ENCODE data around the gene TMEM237.

The TMEM237 gene

DNA sequence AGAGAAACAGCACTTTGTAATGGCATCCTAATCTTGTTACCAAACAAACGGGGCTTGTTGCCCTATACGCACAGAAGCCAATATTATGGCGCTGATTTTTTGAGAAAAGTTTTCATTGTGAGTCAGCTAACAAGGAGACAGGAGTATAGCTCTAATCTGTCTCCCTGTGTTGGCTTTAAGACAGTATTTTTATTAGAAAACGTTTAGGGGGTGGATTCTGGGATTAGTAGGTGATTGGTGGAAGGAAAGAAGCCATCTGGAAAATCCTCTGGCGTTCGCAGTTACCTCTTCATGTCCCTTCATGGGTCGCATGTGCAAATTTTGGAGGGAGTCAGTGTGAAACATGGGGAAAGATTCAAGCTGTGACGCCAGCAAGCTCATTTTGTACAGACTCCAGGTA, 698 bp upstream of the TMEM237 start:
- no peak overlapping the region for H3K4me3 ChIP-seq (ENCODE audit: low read length)
- DNase-seq (ENCODE audit: low read depth, low spot score): no peak

DNA sequence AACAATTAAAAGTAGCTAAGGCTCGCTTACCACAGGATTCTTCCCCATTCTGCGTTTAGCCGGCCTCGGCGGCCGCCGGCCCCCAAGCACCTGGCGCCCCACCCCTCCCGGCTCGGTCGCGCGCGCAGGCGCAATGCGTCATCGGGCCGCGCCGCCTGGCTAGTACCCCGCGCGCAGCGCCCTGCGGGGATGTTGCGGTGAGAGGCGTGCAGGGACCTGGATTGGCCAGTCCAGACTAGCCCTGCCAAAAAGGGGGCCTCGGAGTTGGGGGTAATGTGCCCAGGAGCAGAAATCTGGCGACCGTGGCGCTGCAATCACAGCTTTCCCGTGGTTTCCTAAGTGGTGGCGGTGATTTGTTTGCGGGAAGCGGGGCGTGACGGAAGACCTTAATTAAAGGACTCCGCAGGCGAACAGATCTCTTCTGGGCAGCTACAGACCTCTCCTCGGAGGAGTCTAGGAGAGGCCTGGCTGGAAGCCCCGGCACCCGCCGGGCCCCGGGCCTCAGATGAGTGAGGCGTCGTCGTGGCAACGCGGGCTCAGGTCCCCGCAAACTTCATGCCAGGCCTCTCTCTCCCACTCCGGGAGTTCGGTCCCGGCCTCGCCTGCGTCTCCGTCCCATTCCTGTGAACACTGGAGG, 606 bp downstream of the TMEM237 start:
- DNase-seq (ENCODE audit: low read depth, low spot score): peak; percentile 71
- H3K4me3 ChIP-seq (ENCODE audit: low read length): peak overlapping the region; percentile 97

DNA sequence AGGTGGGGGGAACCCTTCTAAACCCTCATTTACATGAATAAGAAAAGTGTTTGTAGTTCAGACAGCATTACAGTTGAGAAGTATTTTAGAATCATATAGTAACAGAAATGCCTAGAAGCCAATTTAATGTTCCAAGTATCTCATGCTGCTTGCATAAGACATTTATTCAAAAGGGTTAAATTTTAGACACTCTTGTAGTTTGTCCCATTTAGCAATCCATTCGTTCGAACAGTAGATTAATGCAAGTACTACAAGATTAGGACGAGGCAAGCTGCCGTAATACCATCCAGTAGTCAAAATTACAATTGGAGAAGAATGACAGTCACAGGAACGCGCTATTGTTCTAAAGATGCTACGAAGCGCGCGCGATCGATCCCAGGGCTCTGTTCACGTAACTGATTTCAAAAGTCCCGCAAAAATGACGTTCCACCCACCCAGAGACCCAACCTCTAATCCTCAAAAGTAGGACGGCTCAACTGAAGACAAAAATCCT, 1.2 kb downstream of the TMEM237 start:
- no peak for DNase-seq (ENCODE audit: low read depth, low spot score)
- H3K4me3 ChIP-seq (ENCODE audit: low read length): peak overlapping the region; percentile 97

DNA sequence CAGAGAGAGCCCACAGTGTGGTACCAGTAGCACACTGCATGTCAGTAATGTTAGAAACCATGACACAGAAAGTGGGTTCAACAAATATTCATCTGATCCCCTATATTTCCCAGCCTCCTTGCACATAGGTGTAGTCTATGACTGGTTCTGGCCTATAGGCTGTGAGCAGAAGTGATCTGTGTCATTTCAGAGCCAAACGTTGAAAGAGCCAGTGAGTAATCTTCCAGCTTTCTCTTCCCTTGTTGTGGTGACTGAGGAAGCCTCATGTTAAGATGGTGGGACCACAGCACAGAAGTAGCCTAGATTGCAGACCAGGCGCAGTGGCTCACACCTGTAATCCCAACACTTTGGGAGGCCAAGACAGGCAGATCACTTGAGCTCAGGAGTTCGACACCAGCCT, 4.1 kb downstream of the TMEM237 start:
- H3K4me3 ChIP-seq (ENCODE audit: low read length): no peak overlapping the region
- DNase-seq (ENCODE audit: low read depth, low spot score): peak; percentile 53

DNA sequence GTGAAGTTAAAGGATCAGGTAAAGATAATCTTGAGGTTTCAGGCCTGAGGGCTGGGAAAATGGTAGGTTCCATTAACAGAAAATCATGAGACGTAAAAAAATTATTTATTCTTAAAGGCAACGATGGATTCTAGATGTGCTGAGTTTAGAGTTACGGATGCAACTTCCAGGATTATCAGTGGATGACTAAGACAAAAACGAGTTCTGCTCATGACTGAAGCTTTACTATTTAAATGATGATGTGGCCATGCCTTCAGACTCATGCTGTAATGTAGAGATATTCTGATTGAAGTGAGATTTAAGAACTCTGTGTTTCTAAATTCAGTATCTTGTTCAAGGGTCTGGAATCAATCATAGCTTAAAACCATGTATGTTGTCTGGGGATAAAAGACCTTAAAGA, 5.0 kb downstream of the TMEM237 start:
- H3K4me3 ChIP-seq (ENCODE audit: low read length): no peak overlapping the region
- no peak for DNase-seq (ENCODE audit: low read depth, low spot score)

- H3K4me3 ChIP-seq (ENCODE audit: low read length): no peak overlapping the region
- DNase-seq (ENCODE audit: low read depth, low spot score): no peak
Observed at GRCh38 chr2:201633661-201634249, 9.5 kb downstream of the TMEM237 start.

- no peak for DNase-seq (ENCODE audit: low read depth, low spot score)
- no peak overlapping the region for H3K4me3 ChIP-seq (ENCODE audit: low read length)
Observed at GRCh38 chr2:201631041-201631440, 12.3 kb downstream of the TMEM237 start.

DNA sequence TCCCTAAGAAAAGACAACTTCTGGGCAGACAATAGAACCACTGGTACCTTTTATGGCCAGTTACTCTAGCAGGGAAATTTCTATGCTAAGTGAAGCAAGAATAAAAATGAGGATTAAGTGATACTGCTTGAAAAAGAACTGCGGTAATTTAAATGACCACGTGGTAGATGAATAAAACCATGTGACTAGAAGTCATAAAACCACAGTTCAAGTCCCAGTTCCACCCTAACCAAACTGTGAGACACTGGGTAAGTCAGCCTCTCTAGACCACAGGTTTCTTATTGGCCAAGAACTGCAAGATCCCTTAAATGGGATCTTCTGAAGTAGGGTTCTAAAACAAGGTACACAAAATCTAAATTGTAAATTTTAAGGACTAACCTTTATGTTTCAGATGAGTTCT, 12.7 kb downstream of the TMEM237 start:
- H3K4me3 ChIP-seq (ENCODE audit: low read length): no peak overlapping the region
- no peak for DNase-seq (ENCODE audit: low read depth, low spot score)

GRCh38 chr2:201628545-201628944, 14.8 kb downstream of the TMEM237 start:
- no peak for DNase-seq (ENCODE audit: low read depth, low spot score)
- no peak overlapping the region for H3K4me3 ChIP-seq (ENCODE audit: low read length)

GRCh38 chr2:201622306-201622970, 20.9 kb downstream of the TMEM237 start:
- H3K4me3 ChIP-seq (ENCODE audit: low read length): no peak overlapping the region
- DNase-seq (ENCODE audit: low read depth, low spot score): no peak

DNA sequence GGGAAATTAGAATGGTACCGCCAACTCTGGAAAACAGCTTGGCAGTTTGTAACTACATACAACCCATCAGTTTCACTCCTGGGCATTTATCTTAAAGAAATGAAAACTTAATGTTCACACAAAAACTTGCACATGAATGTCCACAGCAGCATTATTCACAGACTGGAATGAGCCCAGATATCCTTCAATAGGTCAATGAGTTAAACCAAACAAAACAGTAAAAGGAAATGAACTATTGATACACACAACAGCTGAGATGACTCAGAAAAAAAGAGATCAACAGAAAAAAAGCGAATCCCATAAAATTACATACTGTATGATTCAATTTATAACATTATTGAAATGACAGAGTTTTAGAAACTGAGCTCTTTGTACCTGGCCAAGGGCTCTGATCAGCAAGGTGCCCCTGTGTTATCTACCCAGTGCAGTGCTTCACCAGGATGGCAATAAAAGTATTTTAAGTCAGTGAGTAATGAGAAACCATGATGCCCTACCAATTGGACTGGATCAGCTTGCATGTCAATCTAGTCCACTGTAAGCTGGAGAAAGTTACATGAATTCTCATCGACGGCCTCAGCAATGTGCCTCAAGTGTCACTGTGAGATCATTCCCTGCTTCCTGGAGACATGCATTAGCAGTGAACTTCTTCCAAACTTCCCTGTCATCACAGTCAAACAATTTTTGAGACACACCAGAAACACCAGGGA, 21.9 kb downstream of the TMEM237 start:
- DNase-seq (ENCODE audit: low read depth, low spot score): no peak
- no peak overlapping the region for H3K4me3 ChIP-seq (ENCODE audit: low read length)

DNA sequence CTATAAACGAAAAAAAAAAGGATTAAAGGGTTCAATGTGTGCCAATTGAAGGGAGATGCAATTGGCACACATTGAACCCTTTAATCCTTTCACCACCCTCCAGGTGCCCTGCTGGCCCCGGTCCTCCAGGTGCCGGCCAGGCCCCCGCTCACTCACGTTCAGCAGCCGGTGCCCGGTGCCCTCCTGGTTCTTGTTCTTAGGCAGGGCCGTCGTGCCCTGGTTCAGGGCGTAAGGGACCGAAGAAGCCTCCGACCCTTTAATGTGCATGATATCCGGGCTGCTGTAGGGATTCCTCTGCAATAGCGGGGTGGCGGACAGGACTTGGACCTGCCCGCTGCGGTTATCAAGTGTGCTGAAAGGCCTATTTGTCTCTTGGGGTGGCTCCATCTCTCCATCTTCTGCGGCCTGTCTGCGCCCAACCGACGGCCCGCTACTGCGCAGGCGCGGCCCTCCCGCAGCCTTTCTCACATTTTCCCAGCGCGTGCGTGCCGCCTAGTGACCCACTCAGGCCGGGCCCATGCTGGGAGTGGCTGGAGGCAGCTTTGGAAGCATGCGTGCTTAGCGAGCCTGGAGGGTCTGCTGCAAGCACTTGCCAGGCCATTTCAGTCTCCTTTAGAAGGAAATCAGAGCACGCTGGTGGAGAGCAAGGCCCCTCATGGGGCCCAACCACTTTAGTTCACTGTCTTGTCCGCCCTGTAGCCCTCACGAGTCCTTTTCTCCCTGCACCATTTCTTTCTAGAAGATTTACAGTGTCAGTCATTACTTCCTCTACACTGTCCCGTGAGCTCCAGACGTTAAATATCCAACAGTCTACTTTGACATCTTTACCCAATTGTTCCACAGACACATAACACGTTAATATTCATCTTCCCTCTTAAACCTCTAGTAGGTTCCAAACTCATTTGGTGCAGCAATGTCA, 24.3 kb downstream of the TMEM237 start:
- DNase-seq (ENCODE audit: low read depth, low spot score): no peak
- no peak overlapping the region for H3K4me3 ChIP-seq (ENCODE audit: low read length)

GRCh38 chr2:201608021-201608420, 35.3 kb downstream of the TMEM237 start:
- DNase-seq (ENCODE audit: low read depth, low spot score): no peak
- no peak overlapping the region for H3K4me3 ChIP-seq (ENCODE audit: low read length)

DNA sequence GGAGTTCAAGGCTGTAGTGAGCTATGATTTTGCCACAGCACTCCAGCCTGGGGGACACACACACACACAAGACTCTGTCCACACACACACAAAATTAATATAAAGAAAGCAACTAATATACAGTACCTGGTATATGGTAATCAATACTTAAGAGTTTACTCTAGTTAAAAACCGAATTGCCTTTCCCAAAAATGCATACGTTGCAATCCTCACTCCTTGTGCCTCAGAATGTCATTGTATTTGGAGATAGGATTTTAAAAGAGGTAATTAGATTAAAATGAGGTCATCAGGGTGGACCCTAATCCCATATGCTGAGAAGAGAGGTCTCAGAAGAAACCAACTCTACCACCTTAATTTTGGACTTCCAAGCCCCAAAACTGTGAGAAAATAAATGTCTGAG, 35.7 kb downstream of the TMEM237 start:
- H3K4me3 ChIP-seq (ENCODE audit: low read length): no peak overlapping the region
- no peak for DNase-seq (ENCODE audit: low read depth, low spot score)

- no peak overlapping the region for H3K4me3 ChIP-seq (ENCODE audit: low read length)
- no peak for DNase-seq (ENCODE audit: low read depth, low spot score)
Observed at GRCh38 chr2:201600906-201601305, 42.4 kb downstream of the TMEM237 start.

DNA sequence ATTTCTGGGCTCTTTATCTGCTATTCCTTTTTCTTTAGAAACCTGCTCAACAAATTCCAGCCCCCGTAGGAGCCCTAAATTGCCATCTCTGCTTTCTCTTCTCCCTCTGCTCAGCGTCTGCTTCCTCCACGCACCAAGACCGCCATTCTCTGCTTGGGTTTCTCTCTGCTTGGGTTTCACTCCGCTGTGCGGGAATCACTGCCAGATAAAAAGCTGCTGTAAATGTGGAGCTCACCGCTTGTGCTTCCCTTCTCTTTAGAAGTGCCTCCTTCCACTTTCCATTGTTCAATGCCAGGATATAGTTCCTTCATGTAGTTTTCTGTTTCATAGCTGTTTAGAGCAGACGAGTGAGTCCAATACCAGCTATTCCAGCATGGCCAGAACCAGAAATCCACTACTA, 45.9 kb downstream of the TMEM237 start:
- no peak overlapping the region for H3K4me3 ChIP-seq (ENCODE audit: low read length)
- no peak for DNase-seq (ENCODE audit: low read depth, low spot score)

- no peak for DNase-seq (ENCODE audit: low read depth, low spot score)
- no peak overlapping the region for H3K4me3 ChIP-seq (ENCODE audit: low read length)
Observed at GRCh38 chr2:201580486-201580885, 62.8 kb downstream of the TMEM237 start.

DNA sequence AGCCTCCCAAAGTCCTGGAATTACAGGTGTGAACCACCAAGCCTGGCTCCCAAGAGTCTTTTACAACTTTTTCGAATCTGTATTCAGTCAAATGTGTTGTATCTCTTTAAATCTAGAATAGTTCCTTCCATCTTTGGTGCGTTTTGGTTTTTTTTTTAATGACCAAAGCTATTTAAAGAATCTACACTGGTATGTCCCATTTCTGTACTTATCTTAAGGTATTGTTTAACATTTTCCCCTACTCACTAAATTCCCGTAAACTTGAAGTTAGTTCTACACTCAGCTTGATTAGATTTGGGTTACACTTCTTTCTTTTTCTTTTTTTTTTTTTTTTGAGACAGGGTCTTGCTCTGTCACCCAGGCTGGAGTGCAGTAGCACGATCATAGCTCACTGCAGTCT, 63.8 kb downstream of the TMEM237 start:
- no peak overlapping the region for H3K4me3 ChIP-seq (ENCODE audit: low read length)
- no peak for DNase-seq (ENCODE audit: low read depth, low spot score)

DNA sequence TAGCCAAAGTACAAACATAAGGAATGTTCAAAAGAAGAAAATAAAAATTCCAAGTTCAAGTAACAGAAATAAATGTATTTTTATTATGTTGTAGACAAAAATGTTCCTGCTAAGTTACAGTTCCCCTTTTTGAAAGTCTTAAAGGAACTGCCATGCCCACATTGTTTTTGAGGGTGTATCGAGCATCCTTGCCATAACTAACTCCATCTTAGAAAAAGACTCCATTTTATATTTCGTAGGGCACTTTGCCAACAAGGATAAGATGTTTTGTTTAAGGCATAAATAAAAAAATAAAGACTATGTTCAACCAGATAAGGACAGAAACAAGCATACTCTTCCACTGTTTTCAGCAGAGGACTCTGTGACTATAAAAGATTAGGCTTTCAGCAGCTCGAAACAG, 67.3 kb downstream of the TMEM237 start:
- DNase-seq (ENCODE audit: low read depth, low spot score): no peak
- no peak overlapping the region for H3K4me3 ChIP-seq (ENCODE audit: low read length)
